Hepatocyte (in vitro differentiated cells): Measurements from ENCODE around the gene LRRC9.

Experiments
- EZH2 ChIP-seq: fragments of 200-600 bp; sonication (generic); IDR thresholded peaks from 2 replicates; pipeline ENCODE4 v1.6.1; 2016; ENCODE audit warnings: antibody characterized with exemption, mild to moderate bottlenecking, borderline replicate concordance
- EZH2phosphoT487 ChIP-seq: fragments of 200-600 bp; sonication (generic); IDR thresholded peaks from one replicate; pipeline ENCODE4 v1.6.1; 2018; ENCODE audit warnings: antibody characterized with exemption, mild to moderate bottlenecking, low read depth, moderate library complexity; ENCODE audit not compliant: unreplicated experiment, severe bottlenecking
- TF ChIP-seq, protein P1 (sequence below): fragments of 200-600 bp; sonication (generic); IDR thresholded peaks from 2 replicates; pipeline ENCODE4 v1.5.1; 2016; ENCODE audit warnings: antibody characterized with exemption, mild to moderate bottlenecking; ENCODE audit not compliant: poor library complexity

DNA sequence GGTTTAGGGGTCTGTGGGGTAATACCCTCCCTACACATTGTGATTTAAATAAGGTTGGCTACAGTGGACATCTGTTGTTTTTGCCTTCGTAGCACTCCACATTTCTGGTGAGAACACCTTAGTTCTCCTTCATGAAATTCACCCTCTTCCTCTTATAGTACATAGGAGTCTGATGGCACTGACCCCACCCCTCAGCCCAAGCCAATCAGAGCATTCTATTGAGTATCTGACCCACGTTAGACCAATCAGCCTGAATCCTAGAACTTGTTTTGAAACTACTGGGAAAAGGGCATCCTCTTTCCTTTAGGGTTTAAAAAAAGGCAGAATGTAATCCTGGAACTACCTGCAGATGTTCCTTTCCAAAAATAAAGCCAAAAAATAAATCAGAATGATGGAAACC is 15.8 kb upstream of the LRRC9 start:
- TF ChIP-seq, protein P1, sequence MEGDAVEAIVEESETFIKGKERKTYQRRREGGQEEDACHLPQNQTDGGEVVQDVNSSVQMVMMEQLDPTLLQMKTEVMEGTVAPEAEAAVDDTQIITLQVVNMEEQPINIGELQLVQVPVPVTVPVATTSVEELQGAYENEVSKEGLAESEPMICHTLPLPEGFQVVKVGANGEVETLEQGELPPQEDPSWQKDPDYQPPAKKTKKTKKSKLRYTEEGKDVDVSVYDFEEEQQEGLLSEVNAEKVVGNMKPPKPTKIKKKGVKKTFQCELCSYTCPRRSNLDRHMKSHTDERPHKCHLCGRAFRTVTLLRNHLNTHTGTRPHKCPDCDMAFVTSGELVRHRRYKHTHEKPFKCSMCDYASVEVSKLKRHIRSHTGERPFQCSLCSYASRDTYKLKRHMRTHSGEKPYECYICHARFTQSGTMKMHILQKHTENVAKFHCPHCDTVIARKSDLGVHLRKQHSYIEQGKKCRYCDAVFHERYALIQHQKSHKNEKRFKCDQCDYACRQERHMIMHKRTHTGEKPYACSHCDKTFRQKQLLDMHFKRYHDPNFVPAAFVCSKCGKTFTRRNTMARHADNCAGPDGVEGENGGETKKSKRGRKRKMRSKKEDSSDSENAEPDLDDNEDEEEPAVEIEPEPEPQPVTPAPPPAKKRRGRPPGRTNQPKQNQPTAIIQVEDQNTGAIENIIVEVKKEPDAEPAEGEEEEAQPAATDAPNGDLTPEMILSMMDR: no peak
- TF ChIP-seq EZH2phosphoT487 (no peak), EZH2 (no peak)
